Stimulated activated CD4-positive, alpha-beta T cell treated with anti-CD3 and anti-CD28 coated beads, Interleukin-4, amount 100 ng/mL, for 4 hours (primary cell): Measurements from ENCODE around the gene AARS2.
A peak's percentile ranks its signal among the peaks of the same experiment; 100 is the strongest.

ENCODE experiments used
- DNase-seq, 2 experiments: peaks; one replicate each; pipeline ENCODE4 v3.0.0-alpha.2; 2020

The AARS2 gene

GRCh38 chr6:44272999-44273566, 40.1 kb downstream of the AARS2 start:
- DNase-seq, result no peak

DNA sequence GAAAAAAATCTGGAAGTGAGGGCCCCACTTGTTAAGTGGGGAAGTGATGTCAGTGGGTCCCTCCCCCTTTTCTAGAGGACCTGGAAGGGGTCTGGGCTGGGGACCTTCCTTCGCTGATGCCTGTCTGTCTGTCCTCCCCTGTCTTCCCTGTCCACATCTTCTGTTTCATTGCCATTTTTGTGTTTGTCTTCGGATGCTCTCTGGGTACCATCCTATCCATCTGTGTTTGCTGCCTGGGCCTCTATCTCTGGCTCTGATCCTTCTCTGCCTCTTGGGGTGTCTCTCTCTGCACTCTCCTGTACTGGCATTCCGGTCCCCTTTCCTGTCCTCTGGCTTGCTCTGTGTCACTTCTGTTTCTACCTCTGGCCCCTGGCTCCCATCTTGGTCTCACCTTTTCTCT, 40.6 kb downstream of the AARS2 start:
- no peak for DNase-seq

GRCh38 chr6:44271914-44272313, 41.2 kb downstream of the AARS2 start:
- no peak for DNase-seq

DNA sequence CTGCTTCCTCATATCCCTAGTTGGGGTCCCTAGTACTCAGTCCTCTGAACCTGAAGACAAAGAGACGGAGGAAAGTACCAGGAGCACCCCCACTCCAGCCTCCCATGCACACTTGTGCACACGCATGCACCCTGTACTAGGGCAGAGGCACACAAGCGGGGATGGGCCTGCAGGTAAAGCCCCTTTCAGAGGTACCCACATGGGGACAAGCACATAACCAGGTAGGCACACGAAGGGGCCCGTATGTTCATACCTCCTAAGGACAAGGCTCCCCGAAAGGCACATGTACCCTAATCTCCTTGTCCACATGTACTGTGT, 41.8 kb downstream of the AARS2 start:
- DNase-seq, result no peak

- DNase-seq, result no peak
These were observed 42.4 kb downstream of the AARS2 start for GRCh38 chr6:44270526-44271405.

- no peak for DNase-seq
These were observed 43.1 kb downstream of the AARS2 start, which contains the start of gene TMEM151B for GRCh38 chr6:44269921-44270525. Gene TMEM151B (plus strand): TSS chr6:44270450. CDS start chr6:44270743, 293 bp downstream.

- no peak for DNase-seq
These were observed 43.8 kb downstream of the AARS2 start for GRCh38 chr6:44269178-44269920.

DNA sequence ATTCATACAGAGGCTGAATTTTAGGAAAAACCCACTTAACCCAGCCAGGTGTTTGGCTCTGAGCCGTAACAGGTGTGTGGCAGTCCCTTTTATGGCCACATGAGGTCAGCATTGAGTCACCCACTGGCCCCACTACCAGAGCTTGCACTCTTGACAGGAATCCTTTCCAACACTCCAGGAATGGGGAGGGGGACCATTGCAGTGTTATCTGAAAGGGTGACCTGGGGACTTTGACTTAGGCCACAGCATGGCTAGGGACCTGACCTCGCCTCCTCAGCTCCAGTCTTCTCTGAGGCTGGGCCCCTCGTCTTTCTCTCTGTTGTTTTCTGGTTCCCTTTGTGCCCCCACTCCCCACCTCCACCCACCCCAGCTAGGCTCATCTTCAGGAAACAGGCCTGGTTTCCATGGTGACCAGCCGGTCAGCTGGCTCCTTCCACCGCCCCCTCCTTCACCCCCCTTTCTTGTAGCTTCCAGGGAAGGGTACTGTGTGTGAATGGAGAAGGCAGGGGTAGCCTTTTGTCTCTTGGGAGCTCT, 45.0 kb downstream of the AARS2 start:
- peak; percentile 48 to 56 for DNase-seq

DNA sequence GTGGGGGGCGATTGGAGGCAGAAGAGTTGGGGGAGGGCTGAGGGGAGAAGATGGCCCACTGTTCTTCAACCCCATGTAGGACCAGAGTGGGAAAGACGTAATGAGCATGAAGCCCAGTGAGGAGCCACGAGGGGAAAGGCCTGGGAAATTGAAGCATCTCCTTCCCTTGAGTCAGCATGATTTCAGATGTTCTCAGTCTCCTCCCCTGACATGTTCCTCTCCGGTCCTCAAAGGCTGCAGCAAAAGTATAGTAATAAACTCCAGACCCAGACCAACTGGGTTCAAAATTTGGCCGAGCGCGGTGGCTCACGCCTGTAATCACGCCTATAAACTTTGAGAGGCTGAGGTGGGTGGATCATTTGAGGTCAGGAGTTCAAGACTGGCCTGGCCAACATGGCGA, 45.9 kb downstream of the AARS2 start:
- no peak for DNase-seq

DNA sequence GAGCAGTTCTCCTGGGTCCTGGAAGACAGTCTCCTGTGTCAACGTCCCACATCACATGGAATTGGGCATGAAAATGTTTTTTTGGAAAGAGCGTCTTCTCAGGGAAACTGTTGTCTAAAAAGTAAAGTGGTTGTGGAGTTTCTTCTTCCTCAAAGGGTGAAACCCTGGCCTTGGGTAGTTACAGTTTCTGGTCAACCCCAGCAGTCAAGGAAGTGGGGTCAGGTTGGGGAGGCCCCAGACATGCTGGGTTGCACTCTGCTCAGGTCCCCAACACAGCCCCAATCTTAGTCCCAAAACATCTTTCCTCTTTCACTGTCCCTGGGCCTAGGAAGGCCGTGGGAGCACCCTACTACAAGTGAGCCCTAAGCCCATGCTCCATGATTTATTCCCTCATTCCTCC, 46.8 kb downstream of the AARS2 start:
- DNase-seq, result no peak

DNA sequence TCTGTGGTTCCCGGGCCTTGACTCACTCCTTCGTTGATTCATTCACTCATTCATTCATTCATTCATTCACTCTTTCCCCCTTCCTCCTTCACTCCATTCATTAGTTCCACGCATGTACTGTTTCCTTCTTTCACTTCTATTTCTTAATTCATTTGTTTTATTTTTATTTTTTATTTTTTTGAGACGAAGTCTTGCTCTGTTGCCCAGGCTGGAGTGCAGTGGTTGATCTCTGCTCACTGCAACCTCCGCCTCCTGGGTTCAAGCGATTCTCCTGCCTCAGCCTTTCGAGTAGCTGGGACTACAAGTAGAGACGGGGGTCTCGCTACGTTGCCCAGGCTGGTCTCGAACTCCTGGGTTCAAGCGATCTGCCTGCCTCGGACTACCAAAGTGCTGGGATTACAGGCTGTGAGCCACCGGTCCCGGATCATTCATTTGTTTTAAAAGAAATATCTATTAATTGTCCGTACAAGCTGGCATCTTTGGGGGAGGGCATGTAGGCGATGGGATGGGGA, 47.4 kb downstream of the AARS2 start:
- DNase-seq, result no peak

DNA sequence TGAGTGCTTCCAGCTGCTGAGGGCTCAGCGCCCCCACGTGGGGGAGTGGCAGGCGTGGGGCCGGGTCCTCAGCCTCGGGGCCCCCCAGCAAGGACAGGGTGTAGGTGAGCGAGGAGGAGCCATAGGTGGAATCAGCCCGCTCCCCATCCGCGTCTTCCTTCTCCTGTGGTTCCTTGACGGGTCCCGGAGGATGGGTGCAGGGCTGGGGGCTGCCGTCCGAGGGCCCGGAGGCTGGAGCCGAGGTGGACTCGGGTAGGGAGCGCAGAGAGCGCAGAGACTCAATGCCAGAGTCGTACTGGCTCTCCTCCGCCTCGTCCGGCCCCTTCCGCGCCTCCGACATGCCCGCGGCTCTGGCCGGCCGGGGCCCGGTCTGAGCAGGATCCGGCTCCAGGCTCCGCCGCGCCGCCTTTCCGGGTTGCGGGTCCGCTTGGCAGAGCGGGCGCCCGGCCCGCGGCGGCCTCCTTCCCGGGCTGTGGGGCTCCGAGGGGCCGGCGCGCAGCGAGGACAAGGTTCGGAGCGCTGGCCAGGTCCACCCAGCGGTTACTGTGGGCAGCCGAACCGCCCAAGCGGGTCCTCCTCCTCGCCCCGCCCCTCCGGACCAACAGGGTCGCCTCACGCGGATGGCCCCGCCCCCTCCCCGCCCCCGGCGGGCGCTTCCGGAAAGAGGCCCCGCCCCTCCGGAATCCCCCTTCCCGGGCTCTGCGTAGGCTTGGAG, 48.0 kb downstream of the AARS2 start, which contains the start of gene NFKBIE:
TSS of gene NFKBIE (minus strand) at position 545 of the 715 bp plus-strand sequence. CDS start at position 340, 205 bp downstream.
- peak; percentile 95 to 97 for DNase-seq

GRCh38 chr6:44264154-44265006, 48.8 kb downstream of the AARS2 start:
- DNase-seq, result peak in 1 of 2 experiments; percentile 29

GRCh38 chr6:44263354-44264100, 49.6 kb downstream of the AARS2 start:
- peak in 1 of 2 experiments; percentile 34 for DNase-seq

DNA sequence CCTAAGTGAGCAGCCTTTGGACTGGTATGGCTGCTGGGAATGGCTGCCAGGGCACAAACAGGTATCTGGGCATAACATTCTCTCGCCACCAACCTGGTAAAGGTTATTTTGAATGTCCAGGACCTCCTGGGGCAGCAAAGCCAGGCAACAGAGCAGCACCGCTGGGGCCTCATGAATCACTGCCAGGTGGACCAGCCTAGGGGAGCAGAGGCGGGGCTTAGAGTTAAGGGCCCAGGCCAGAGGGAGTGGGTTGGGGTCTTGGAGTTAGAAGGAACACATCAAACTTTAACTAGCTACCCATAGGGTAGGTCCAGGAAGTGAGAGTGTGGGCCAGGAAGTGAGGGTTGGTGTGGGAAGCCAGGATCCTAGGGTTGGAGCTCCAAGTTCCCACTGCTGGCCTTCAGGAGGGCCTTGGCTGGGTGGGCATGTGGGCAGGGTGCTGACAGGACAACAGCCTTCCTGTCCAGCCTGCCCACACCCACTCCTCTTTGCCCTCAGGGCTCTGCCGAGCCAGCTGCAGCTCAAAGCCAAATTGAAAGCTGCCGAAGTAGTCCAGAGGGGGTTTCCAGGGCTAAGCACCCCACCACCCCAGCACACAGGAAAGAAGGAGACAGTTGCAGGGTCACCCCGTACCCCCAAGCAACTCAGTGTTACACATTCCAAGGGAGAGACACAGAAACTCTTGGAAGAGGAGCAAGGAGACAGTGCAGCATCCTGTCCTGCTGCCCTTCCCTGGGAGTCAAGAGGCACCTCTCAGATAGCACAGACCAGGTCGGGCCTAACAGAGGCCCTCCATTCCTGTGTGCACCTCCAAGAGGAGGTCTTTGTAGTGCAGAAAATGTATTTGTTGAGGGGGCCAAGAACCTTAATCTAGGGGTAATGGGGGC, 50.4 kb downstream of the AARS2 start:
- no peak for DNase-seq

DNA sequence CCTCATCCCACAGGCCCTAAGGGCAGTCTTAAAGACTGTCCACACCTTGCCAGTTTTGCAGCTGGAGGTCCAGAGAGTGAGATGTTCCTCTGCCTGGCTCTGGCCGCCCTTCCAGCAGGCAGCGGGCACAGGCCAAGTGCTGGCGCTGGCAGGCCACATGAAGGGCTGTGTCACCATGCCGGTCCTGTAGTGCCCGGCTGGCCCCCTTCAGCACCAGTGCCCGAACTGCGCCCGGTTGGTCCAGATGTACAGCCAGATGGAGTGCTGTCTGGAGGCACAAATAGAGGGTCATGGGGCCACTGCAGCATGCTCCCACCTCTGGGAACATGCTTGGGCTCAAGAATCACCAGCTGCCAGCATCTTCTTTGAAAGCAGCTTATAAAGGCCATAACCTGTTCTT, 51.6 kb downstream of the AARS2 start:
- no peak for DNase-seq

- no peak for DNase-seq
These were observed 52.5 kb downstream of the AARS2 start for GRCh38 chr6:44260451-44261297.

DNA sequence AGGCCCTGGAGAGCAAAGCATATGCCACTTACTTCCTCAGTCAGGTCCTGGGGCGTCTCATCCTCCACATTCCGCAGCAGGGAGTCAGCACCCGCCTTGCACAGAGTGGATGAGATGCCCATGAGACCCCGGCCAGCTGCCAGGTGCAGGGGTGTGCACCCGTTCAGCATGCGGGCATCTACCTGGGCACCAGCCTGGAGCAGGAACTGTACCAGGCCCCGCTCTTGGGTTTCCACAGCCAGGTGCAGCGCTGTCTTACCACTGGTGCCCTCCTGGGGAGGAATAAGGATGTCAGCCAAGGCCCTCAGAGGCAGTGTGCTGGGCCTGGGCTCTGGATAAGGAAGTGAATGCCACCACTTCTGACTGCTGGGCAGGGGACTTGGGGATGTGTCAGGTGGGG, 53.1 kb downstream of the AARS2 start:
- no peak for DNase-seq
